HCT116 (cell line): Measurements from ENCODE around the gene TMEM240.

Experiments
- CTCF ChIP-seq, 3 experiments: fragments of 200-600 bp in 1 of 3; sonication (generic) in 1 of 3; IDR thresholded peaks in 2 of 3; conservative IDR thresholded peaks in 1 of 3; 2 replicates each; pipeline ENCODE4 v1.5.1; 2012 to 2017; ENCODE audit warnings: low read depth in 2 of 3, low read length in 2 of 3, antibody characterized with exemption in 1 of 3, borderline replicate concordance in 1 of 3, control low read depth in 1 of 3, mild to moderate bottlenecking in 1 of 3, mixed read lengths in 1 of 3, mixed run types in 1 of 3, moderate library complexity in 1 of 3; ENCODE audit not compliant: insufficient read depth in 1 of 3
- EGR1 ChIP-seq: IDR thresholded peaks from 2 replicates; pipeline ENCODE4 v1.6.1; 2012; ENCODE audit warnings: low read depth
- EZH2 ChIP-seq: fragments of 200-600 bp; sonication (generic); IDR thresholded peaks from 2 replicates; pipeline ENCODE4 v1.6.1; 2017; ENCODE audit warnings: antibody characterized with exemption, mixed run types
- FOSL1 ChIP-seq: IDR thresholded peaks from 2 replicates; pipeline ENCODE4 v1.6.1; 2012; ENCODE audit warnings: low read depth
- MAX ChIP-seq: IDR thresholded peaks from 2 replicates; pipeline ENCODE4 v1.6.1; 2012
- POLR2A ChIP-seq: IDR thresholded peaks from 2 replicates; pipeline ENCODE4 v1.7.0; 2011; ENCODE audit warnings: borderline replicate concordance; ENCODE audit not compliant: insufficient read depth, insufficient read length; ENCODE audit errors: extremely low read depth
- POLR2AphosphoS5 ChIP-seq: IDR thresholded peaks from 2 replicates; pipeline ENCODE4 v1.6.1; 2011; ENCODE audit warnings: mild to moderate bottlenecking, low read depth, low read length, moderate library complexity
- RAD21 ChIP-seq: IDR thresholded peaks from 2 replicates; pipeline ENCODE4 v1.6.1; 2012; ENCODE audit warnings: low read depth, mild to moderate bottlenecking
- REST ChIP-seq: IDR thresholded peaks from 2 replicates; pipeline ENCODE4 v1.6.1; 2012; ENCODE audit warnings: low read depth
- TCF7L2 ChIP-seq: IDR thresholded peaks from 2 replicates; pipeline ENCODE4 v1.7.0; 2011; ENCODE audit warnings: borderline replicate concordance, inconsistent platforms; ENCODE audit not compliant: insufficient read depth, insufficient read length; ENCODE audit errors: extremely low read depth
- ZNF274 ChIP-seq: fragments of 200-500 bp; sonication (Bioruptor generic); IDR thresholded peaks from 2 replicates; pipeline ENCODE4 v1.6.1; 2014; ENCODE audit warnings: mild to moderate bottlenecking, low read depth, low read length, inconsistent platforms
- TF ChIP-seq, protein P1 (sequence below): IDR thresholded peaks from 2 replicates; pipeline ENCODE4 v1.6.1; 2012

GRCh38 chr1:1511533-1512285, 28.7 kb downstream of the TMEM240 start, which contains the start of gene ATAD3A:
- peak; percentile 30 for TF ChIP-seq TCF7L2
- TF ChIP-seq EZH2, result no peak
- TF ChIP-seq POLR2A, result no peak
- peak; percentile 74 for TF ChIP-seq POLR2AphosphoS5
- TF ChIP-seq CTCF (IDR thresholded peaks at IDR 0.05 in 2 of 3, conservative IDR thresholded peaks at IDR 0.05 in 1 of 3; ENCODE audit: borderline replicate concordance in 1 of 3, insufficient read depth in 1 of 3, low read depth in 2 of 3, low read length in 2 of 3), result no peak
- TF ChIP-seq, protein P1, sequence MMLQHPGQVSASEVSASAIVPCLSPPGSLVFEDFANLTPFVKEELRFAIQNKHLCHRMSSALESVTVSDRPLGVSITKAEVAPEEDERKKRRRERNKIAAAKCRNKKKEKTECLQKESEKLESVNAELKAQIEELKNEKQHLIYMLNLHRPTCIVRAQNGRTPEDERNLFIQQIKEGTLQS, result no peak
- TF ChIP-seq REST, result no peak
- no peak for TF ChIP-seq FOSL1
- TF ChIP-seq MAX, result peak; percentile 81
- TF ChIP-seq EGR1, result peak; percentile 48; the same call in 1 of the 2 replicates
- TF ChIP-seq ZNF274, result no peak
- TF ChIP-seq RAD21, result no peak
